BE2C (cell line): Measurements from ENCODE around the gene ATP6V0B.

ENCODE experiments used
- DNase-seq: peaks from one replicate; pipeline ENCODE4 v3.0.0-alpha.2; 2020
- H3K27me3 ChIP-seq: fragments of 250-450 bp; sonication (Bioruptor Pico); 2 replicates; pipeline ENCODE4 v1.5.1; 2020; ENCODE audit warnings: mild to moderate bottlenecking
- H3K36me3 ChIP-seq: fragments of 250-450 bp; sonication (Bioruptor Pico); 2 replicates; pipeline ENCODE4 v1.5.1; 2020; ENCODE audit warnings: mild to moderate bottlenecking
- H3K4me1 ChIP-seq: fragments of 250-450 bp; sonication (Bioruptor Pico); 2 replicates; pipeline ENCODE4 v1.5.1; 2020
- H3K4me3 ChIP-seq: 2 replicates; pipeline ENCODE4 v1.5.1; 2011; ENCODE audit warnings: low read depth, low read length
- H3K9me3 ChIP-seq: fragments of 250-450 bp; sonication (Bioruptor Pico); 2 replicates; pipeline ENCODE4 v1.5.1; 2020
- CTCF ChIP-seq: IDR thresholded peaks from 2 replicates; pipeline ENCODE4 v1.5.1; 2012; ENCODE audit warnings: mild to moderate bottlenecking, low read depth, low read length

The ATP6V0B gene

GRCh38 chr1:44025816-44026215 is 51.1 kb downstream of the ATP6V0B start:
- no peak for DNase-seq

GRCh38 chr1:44027320-44027719 is 52.6 kb downstream of the ATP6V0B start:
- Histone ChIP-seq H3K4me1 (no peaks in the 10 kb centered on the region; the same call in none of the 2 replicates), H3K4me3 (no peak overlapping the region), H3K9me3 (no peaks in the 10 kb centered on the region), H3K36me3 (no peaks in the 10 kb centered on the region), H3K27me3 (no peaks in the 10 kb centered on the region)
- TF ChIP-seq CTCF, result no peak
- DNase-seq, result no peak

More at GRCh38 chr1:44025816-44026215, 51.1 kb downstream of the ATP6V0B start:
- H3K4me3 ChIP-seq, result no peak overlapping the region
- TF ChIP-seq CTCF, result no peak
- H3K27me3 ChIP-seq, result no peaks in the 10 kb centered on the region
- H3K36me3 ChIP-seq, result no peaks in the 10 kb centered on the region
- no peaks in the 10 kb centered on the region; the same call in 1 of the 2 replicates for H3K4me1 ChIP-seq
- H3K9me3 ChIP-seq, result no peaks in the 10 kb centered on the region
